ENCODE results near the gene SMOC2. TPM values are rescaled to one million over a fixed set of nuclear protein-coding genes. Genes with fewer than 3 reads are reported as not detected.

SMOC2 gene
- total and polyA plus RNA-seq, 2 of the 13 experiments (the other 11 are each of a cell fraction or from before 2014, with no cell fraction given): not detected

GRCh38 chr6:168420706-168421105, 20.3 kb upstream of the SMOC2 start:
- H3K4me1 ChIP-seq (ENCODE audit: insufficient read depth, low read length): no peaks in the 10 kb centered on the region
- H3K9me3 ChIP-seq (ENCODE audit: low read length): no peaks in the 10 kb centered on the region
- CTCF ChIA-PET (ENCODE audit: low intra/inter-chr PET ratio, low total read pairs): no interaction called here
- ATAC-seq (no peak), FAIRE-seq (no peak), DNase-seq (ENCODE audit: low spot score) (no peak)
- POLR2A ChIA-PET: no interaction called here
- H3K4me2 ChIP-seq (ENCODE audit: low read depth, low read length): no peak overlapping the region
- no peak overlapping the region for H3K9ac ChIP-seq (ENCODE audit: insufficient read depth, low read depth, low read length)
- peaks cover 18 to 57% of the 10 kb centered on the region in 2 experiments for H3K27me3 ChIP-seq (ENCODE audit: control insufficient read depth in 1 of 2, insufficient read depth in 2 of 2, low read length in 2 of 2)
- H2AFZ ChIP-seq (ENCODE audit: low read length): no peak overlapping the region
- H3K79me2 ChIP-seq (ENCODE audit: insufficient read depth, low read length): no peaks in the 10 kb centered on the region
- no peak for TF ChIP-seq IRF1 (CRISPR knock-in tag; IDR thresholded peaks at IDR 0.05; ENCODE audit: low read depth)
- no peak for TF ChIP-seq FOXJ3 (CRISPR knock-in tag; IDR thresholded peaks at IDR 0.05; ENCODE audit: borderline replicate concordance)
- no peak for TF ChIP-seq JUN (CRISPR knock-in tag; IDR thresholded peaks at IDR 0.05)
- TF ChIP-seq ZNF570 (CRISPR knock-in tag; IDR thresholded peaks at IDR 0.05; ENCODE audit: borderline replicate concordance): no peak
- TF ChIP-seq FOXO4 (CRISPR knock-in tag; conservative IDR thresholded peaks at IDR 0.05): no peak
- TF ChIP-seq MTF2 (CRISPR knock-in tag; IDR thresholded peaks at IDR 0.05; ENCODE audit: borderline replicate concordance): no peak
- no peak for TF ChIP-seq ZNF451 (CRISPR knock-in tag; IDR thresholded peaks at IDR 0.05)
- TF ChIP-seq ZBTB21 (CRISPR knock-in tag; IDR thresholded peaks at IDR 0.05): no peak
- no peak for TF ChIP-seq ZNF44 (CRISPR knock-in tag; IDR thresholded peaks at IDR 0.05)
- TF ChIP-seq RFXAP (CRISPR knock-in tag; IDR thresholded peaks at IDR 0.05; ENCODE audit: borderline replicate concordance): no peak
- no peak for TF ChIP-seq E2F5 (CRISPR knock-in tag; conservative IDR thresholded peaks at IDR 0.05)
- TF ChIP-seq DNMT1 (CRISPR knock-in tag; IDR thresholded peaks at IDR 0.05): no peak
- intact Hi-C loops (cut with micrococcal nuclease; ENCODE audit: unreplicated experiment) (no loop called here), in situ Hi-C loops (cut with HindIII; ENCODE audit: extremely low pct_ligation_motif_present, low pct_unique_long_range_greater_than_20kb) (no loop called here)
- H3K36me3 ChIP-seq (replicated peaks in 1 of 2; ENCODE audit: control insufficient read depth in 1 of 2, insufficient read depth in 2 of 2, low read length in 2 of 2): no peaks in the 10 kb centered on the region
- no peaks in the 10 kb centered on the region; the same call in 1 of the 2 replicates for H4K20me1 ChIP-seq (ENCODE audit: insufficient read depth, low read length)
- no TSS peak for BruUV-seq (replicated peaks)
- 9% methylated on average over 9 of the region's 13 CpGs for WGBS (ENCODE audit: low lambda C conversion rate)
- no peak overlapping the region for H3K27ac ChIP-seq (ENCODE audit: extremely low read length, insufficient read depth, low read length)
- no peak overlapping the region for H3K4me3 ChIP-seq (replicated peaks in 1 of 3; ENCODE audit: insufficient read depth in 1 of 3, low read depth in 2 of 3, low read length in 3 of 3)

Data from HepG2 (cell line).